Skin epidermis (tissue), 12 donors: Measurements from ENCODE around the gene DNAJB2.
A peak's percentile ranks its signal among the peaks of the same experiment; 100 is the strongest.
"Not testable (repeated sequence)": the region's sequence is repeated elsewhere in the genome, so short reads cannot be mapped to it uniquely, and the experiment has no call there.

Source experiments
- H3K27ac ChIP-seq, 21 experiments: fragments of 200-600 bp; sonication (generic) in 11 of 21; one replicate each; pipeline ENCODE4 v1.5.0; 2020; ENCODE audit warnings: mild to moderate bottlenecking in 3 of 21, inconsistent platforms in 2 of 21, moderate library complexity in 2 of 21
- H3K4me3 ChIP-seq, 7 experiments: fragments of 200-600 bp; sonication (generic) in 2 of 7; one replicate each; pipeline ENCODE4 v1.5.0; 2020; ENCODE audit warnings: inconsistent platforms in 2 of 7, mild to moderate bottlenecking in 2 of 7, moderate library complexity in 1 of 7

Gene DNAJB2

GRCh38 chr2:219294356-219295351 is 15.5 kb downstream of the DNAJB2 start:
- Histone ChIP-seq H3K4me3 (peak overlapping the region; percentile 11 to 41 (median 28)), H3K27ac (peak overlapping the region in 20 of 21 experiments; percentile 31 to 87 (median 76))

GRCh38 chr2:219296142-219296541 is 17.0 kb downstream of the DNAJB2 start:
- Histone ChIP-seq H3K4me3 (no peak overlapping the region), H3K27ac (no peak overlapping the region)

GRCh38 chr2:219296631-219297391 is 17.6 kb downstream of the DNAJB2 start:
- Histone ChIP-seq H3K4me3 (no peak overlapping the region), H3K27ac (no peak overlapping the region)

- no peak overlapping the region for H3K27ac ChIP-seq
- no peak overlapping the region for H3K4me3 ChIP-seq
Measured at GRCh38 chr2:219297766-219298456, 18.7 kb downstream of the DNAJB2 start.

- H3K4me3 ChIP-seq = no peak overlapping the region
- H3K27ac ChIP-seq = no peak overlapping the region
Measured at GRCh38 chr2:219298759-219299371, 19.7 kb downstream of the DNAJB2 start.

- Histone ChIP-seq H3K27ac (no peak overlapping the region), H3K4me3 (no peak overlapping the region)
Measured at GRCh38 chr2:219299372-219299760, 20.2 kb downstream of the DNAJB2 start.

GRCh38 chr2:219300022-219300421 is 20.9 kb downstream of the DNAJB2 start:
- Histone ChIP-seq H3K4me3 (no peak overlapping the region), H3K27ac (no peak overlapping the region)

- H3K27ac ChIP-seq = no peak overlapping the region
- H3K4me3 ChIP-seq = no peak overlapping the region
Measured at GRCh38 chr2:219302412-219302968, 23.3 kb downstream of the DNAJB2 start.

GRCh38 chr2:219304223-219304622 is 25.1 kb downstream of the DNAJB2 start:
- H3K27ac ChIP-seq = no peak overlapping the region
- no peak overlapping the region for H3K4me3 ChIP-seq

GRCh38 chr2:219306047-219306446 is 26.9 kb downstream of the DNAJB2 start:
- H3K27ac ChIP-seq = no peak overlapping the region
- no peak overlapping the region for H3K4me3 ChIP-seq

GRCh38 chr2:219308142-219309101 is 29.3 kb downstream of the DNAJB2 start:
- Histone ChIP-seq H3K27ac (no peak overlapping the region), H3K4me3 (no peak overlapping the region)

- H3K27ac ChIP-seq = no peak within 1 kb of the TSS
- H3K4me3 ChIP-seq = no peak within 1 kb of the TSS
Measured at GRCh38 chr2:219309278-219309677, 30.1 kb downstream of the DNAJB2 start, which contains the start of gene PTPRN. PTPRN (minus strand) TSS chr2:219309401; CDS start chr2:219309332, 69 bp downstream.

GRCh38 chr2:219312683-219313263 is 33.6 kb downstream of the DNAJB2 start:
- H3K27ac ChIP-seq, H3K4me3 ChIP-seq: not testable (repeated sequence)

- Histone ChIP-seq H3K4me3 (no peak overlapping the region), H3K27ac (no peak overlapping the region)
Measured at GRCh38 chr2:219314804-219315468, 35.8 kb downstream of the DNAJB2 start.

GRCh38 chr2:219323434-219323833 is 44.3 kb downstream of the DNAJB2 start:
- Histone ChIP-seq H3K27ac (no peak overlapping the region), H3K4me3 (no peak overlapping the region)

- Histone ChIP-seq H3K27ac (no peak overlapping the region), H3K4me3 (no peak overlapping the region)
Measured at GRCh38 chr2:219325136-219325535, 46.0 kb downstream of the DNAJB2 start.

GRCh38 chr2:219325657-219326315 is 46.6 kb downstream of the DNAJB2 start:
- Histone ChIP-seq H3K27ac (no peak overlapping the region), H3K4me3 (no peak overlapping the region)
